GM12892 (cell line): ENCODE data around the gene ALPK3.

Experiments used
- POLR2A ChIP-seq: IDR thresholded peaks from 2 replicates; pipeline ENCODE4 v1.6.1; 2011; ENCODE audit warnings: low read depth, low read length, control low read depth
- POLR2AphosphoS5 ChIP-seq: IDR thresholded peaks from 2 replicates; pipeline ENCODE4 v1.6.1; 2011; ENCODE audit warnings: low read depth, low read length, control low read depth
- TAF1 ChIP-seq: IDR thresholded peaks from 2 replicates; pipeline ENCODE4 v1.6.1; 2011; ENCODE audit warnings: low read depth, mild to moderate bottlenecking, control low read depth, low read length, borderline replicate concordance

GRCh38 chr15:84910928-84911623 lies 93.9 kb downstream of the ALPK3 start:
- TF ChIP-seq POLR2A (no peak), POLR2AphosphoS5 (no peak), TAF1 (no peak)
